Adrenal gland (tissue), 5 donors: ENCODE data around the gene CNTNAP2.

Experiments
- POLR2A ChIP-seq, 2 donors: fragments of 450-650 bp; IDR thresholded peaks; one replicate each; pipeline ENCODE4 v1.6.1; 2017; ENCODE audit warnings: antibody characterized with exemption in 2 of 2, mild to moderate bottlenecking in 2 of 2, moderate library complexity in 1 of 2
- TF ChIP-seq, protein P1 (sequence below), 6 experiments: fragments of 450-650 bp in 4 of 6; fragments of 200-600 bp in 2 of 6; sonication (generic) in 1 of 6; IDR thresholded peaks; 1 replicate in 5 of 6; 2 replicates in 1 of 6; pipeline versions ENCODE4 v1.5.1 to v1.8.0; 2016 to 2021; ENCODE audit warnings: antibody characterized with exemption in 6 of 6, mild to moderate bottlenecking in 2 of 6, moderate library complexity in 1 of 6
- donor health status: DM: no; HTN: no; CAD: no.

DNA sequence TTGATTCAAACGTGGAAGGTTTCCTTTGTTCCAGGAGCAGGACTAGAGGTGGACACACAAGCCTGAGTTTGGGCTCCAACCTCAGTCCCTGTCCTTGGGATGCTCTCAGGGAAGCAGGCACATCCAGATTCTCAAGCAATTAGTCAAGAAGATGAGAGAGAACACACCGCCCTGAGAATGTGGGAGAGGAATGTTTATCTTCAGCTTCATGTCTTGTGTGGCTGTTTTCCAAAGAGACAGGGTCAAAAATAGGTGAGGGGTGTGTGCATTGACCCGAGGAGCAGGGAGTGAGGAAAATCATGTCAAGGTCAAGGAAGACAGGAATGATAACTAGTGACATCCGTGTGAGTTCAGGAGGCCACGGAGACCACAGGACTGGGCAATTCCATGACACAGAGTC lies 2001.8 kb downstream of the CNTNAP2 start:
- TF ChIP-seq, protein P1, sequence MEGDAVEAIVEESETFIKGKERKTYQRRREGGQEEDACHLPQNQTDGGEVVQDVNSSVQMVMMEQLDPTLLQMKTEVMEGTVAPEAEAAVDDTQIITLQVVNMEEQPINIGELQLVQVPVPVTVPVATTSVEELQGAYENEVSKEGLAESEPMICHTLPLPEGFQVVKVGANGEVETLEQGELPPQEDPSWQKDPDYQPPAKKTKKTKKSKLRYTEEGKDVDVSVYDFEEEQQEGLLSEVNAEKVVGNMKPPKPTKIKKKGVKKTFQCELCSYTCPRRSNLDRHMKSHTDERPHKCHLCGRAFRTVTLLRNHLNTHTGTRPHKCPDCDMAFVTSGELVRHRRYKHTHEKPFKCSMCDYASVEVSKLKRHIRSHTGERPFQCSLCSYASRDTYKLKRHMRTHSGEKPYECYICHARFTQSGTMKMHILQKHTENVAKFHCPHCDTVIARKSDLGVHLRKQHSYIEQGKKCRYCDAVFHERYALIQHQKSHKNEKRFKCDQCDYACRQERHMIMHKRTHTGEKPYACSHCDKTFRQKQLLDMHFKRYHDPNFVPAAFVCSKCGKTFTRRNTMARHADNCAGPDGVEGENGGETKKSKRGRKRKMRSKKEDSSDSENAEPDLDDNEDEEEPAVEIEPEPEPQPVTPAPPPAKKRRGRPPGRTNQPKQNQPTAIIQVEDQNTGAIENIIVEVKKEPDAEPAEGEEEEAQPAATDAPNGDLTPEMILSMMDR (IDR thresholded peaks at IDR 0.05) = no peak
- TF ChIP-seq POLR2A (IDR thresholded peaks at IDR 0.05) = no peak
